GM21367 (cell line): ENCODE results near the gene ISM1.

Experiments used
- ATAC-seq: cut with Tn5 transposase; IDR thresholded peaks from one replicate; pipeline ENCODE4 v1.9.1; 2021; ENCODE audit not compliant: unreplicated experiment

Gene ISM1

DNA sequence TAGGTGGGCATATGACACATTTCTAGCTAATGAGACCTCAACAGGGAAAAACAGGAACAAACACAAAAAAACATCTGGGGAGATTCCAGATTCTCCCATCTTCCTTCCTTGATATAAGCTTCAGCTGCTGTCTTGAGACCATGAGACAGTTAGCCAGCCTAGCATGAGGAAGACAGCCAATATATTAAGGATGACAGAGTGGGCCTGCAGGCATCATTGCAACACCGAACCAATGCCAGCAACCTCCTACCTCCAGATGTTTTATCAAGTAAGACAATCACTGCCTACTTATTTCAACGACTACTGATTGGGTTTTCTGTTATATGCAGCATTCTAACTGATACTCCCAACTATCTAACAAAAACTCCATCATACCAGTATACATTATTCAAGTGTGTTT, 119.0 kb downstream of the ISM1 start:
- no peak for ATAC-seq

DNA sequence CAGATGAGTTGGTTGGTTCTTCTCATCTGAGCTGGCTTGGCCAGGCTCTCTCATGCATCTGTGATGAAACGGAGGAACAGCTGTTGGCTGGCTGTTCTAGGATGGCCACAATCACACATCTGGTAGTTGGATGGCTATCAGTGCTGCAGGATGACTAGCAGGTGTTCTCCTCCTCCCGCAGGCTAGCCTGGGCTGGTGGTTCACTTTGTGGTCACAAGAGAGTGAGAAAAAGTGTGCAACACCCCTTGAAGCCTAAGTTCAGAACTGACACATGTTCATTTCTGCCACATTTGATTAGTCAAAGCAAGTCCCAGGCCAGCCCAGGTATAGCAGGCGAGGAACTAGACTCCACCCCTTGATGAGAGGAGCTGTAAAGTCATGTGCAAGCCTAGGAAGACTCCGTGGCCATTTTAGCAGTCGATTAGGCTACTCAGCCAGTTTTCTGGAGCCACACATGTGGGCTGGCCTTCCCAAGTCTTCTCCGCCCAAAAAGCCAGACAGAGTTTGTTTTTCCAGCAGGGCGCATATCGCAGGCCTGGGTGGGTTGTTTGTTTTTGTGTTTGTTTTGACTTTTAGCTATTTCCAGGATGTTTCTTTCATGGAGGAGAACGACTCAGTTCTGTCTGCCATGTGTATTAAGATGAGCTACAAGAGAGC, 120.8 kb downstream of the ISM1 start:
- no peak for ATAC-seq

DNA sequence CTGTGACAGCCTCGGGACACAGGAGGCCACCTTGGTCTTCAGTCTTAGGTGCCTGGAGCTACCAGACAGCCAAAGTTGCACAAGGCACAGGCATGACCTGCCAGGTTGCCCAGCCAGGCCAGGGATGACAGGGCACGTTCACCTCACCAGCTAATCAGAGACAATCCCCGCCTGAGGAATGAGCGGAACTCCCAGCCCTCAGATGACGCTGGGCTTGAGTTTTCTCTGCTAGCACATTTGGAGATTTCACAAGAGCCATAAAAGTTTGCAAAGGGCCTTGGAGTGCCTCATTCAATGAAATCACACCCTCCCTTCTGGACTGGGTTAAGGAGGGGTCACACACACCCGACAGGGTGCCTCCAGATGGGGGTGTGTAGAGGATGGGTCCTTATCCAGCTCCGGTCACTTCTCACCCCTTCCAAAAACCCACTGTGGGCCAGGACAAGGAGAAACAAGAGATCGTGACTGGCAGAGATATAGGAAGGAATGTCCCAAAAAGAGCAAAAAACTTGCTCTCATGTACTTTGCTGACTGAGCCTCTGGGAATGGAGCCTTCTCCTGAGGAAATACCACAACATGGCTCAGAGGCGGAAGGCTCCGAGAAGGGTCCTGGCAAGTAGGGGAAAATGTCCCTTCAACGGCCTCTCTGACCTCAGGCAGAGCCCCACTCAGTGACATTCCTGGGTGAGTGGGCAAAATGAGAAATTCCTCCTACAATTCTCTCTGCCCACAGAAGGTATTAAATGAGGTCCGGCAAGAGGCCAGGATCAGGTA, 121.6 kb downstream of the ISM1 start:
- no peak for ATAC-seq

DNA sequence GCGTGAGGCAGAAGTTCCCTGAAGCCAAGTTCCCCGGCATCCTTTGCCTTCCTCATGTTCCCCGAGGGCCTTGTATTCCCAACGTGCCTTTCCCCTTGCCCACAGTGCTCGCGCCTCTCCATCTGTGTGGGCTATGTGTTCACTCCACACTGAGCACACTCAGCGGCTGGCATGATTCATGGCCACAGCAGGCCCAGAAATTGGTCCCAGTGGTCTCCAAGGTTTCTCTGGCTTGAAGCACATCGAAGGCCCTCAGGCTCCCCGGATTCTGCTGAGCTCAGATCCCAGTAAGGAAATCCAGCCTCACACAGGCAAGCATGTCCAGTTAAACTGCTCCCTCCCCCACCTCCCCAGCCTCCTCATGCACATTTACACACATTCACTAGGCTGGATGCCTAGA, 123.6 kb downstream of the ISM1 start:
- ATAC-seq, result no peak

DNA sequence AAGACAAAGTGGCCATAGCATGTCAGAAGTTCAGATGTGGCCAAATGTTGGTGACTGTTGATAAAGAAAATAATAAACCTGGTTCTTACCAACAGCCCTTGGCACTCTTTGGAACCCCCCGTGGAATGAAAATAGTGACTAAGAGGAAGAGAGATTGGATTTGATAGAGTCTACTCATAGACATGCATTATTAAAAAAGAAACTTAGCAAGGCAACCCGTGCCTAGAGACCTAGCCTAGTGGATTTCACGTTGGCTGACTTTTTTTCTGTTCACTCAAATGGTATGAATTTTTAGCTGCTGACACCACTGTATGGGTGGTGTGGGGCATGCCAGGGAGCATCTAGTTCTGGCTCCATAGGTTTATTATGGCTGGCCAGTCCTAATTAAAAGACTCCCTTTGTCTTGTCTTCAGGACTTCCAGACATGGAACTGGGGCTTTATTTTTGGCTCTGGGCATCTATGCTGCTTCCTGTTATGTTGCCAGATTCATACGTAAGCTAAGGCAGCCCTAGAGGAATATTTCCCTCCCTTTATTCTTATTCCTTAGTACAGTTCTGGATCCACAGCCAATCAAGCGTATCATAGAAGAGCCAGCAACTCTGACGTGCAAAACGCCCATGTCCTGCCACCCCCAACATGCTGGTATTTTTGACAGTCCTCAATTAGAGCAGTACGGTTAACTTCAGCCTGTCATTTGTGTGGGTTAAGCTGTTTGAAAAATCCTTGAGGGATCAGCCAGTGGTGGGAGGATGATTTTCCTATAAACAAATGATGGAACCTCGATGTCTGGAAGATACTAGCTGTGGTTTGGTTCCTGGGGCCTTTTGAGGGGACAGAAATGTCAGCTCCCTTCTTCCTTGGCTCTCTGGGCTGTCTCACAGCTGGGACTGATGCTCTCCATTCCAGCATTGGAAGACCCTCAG, 127.5 kb downstream of the ISM1 start:
- no peak for ATAC-seq

DNA sequence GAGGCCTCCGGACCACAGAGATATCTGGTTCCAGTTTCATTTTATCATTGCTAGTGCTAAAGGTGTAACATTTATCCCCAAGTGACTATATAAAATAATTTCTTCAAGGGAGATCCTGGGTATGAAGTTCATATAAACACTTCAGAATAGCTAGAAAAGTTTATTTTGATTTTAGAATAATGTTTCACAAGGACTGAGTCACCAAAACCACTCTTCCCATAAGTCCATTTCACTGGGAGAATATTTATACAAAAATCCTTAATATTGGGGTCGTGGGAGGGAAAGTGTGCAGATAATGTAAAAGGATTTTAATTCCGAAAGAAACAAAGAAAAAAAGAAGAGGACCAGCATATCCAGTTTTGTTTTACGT, 128.1 kb downstream of the ISM1 start:
- no peak for ATAC-seq
